Kidney glomerular epithelial cell (primary cell): Measurements from ENCODE around the gene IL32.
"Not testable (repeated sequence)": the region's sequence is repeated elsewhere in the genome, so short reads cannot be mapped to it uniquely, and the experiment has no call there.

Experiments
- DNase-seq: peaks from one replicate; lab custom pipeline; 2025; lab: John Stamatoyannopoulos, UW

Gene IL32

GRCh38 chr16:3071655-3072054, 6.2 kb downstream of the IL32 start:
- no peak for DNase-seq

GRCh38 chr16:3072148-3072547, 6.7 kb downstream of the IL32 start:
- not testable (repeated sequence) for DNase-seq

GRCh38 chr16:3072576-3073263, 7.3 kb downstream of the IL32 start:
- not testable (repeated sequence) for DNase-seq

- no peak for DNase-seq
Measured at GRCh38 chr16:3073448-3073847, 8.0 kb downstream of the IL32 start.

GRCh38 chr16:3074860-3075522, 9.6 kb downstream of the IL32 start:
- no peak for DNase-seq

GRCh38 chr16:3075523-3075915, 10.1 kb downstream of the IL32 start:
- DNase-seq, result no peak

- not testable (repeated sequence) for DNase-seq
Measured at GRCh38 chr16:3075946-3076345, 10.5 kb downstream of the IL32 start.

- no peak for DNase-seq
Measured at GRCh38 chr16:3076577-3076976, 11.1 kb downstream of the IL32 start.

- DNase-seq, result no peak
Measured at GRCh38 chr16:3080024-3080423, 14.6 kb downstream of the IL32 start.

- not testable (repeated sequence) for DNase-seq
Measured at GRCh38 chr16:3081957-3082356, 16.5 kb downstream of the IL32 start.

- not testable (repeated sequence) for DNase-seq
Measured at GRCh38 chr16:3083408-3083807, 18.0 kb downstream of the IL32 start.

GRCh38 chr16:3084491-3084890, 19.1 kb downstream of the IL32 start:
- no peak for DNase-seq

GRCh38 chr16:3084969-3085670, 19.7 kb downstream of the IL32 start:
- no peak for DNase-seq

- no peak for DNase-seq
Measured at GRCh38 chr16:3085868-3086595, 20.6 kb downstream of the IL32 start.

GRCh38 chr16:3086596-3087242, 21.3 kb downstream of the IL32 start:
- no peak for DNase-seq

GRCh38 chr16:3087243-3088235, 22.1 kb downstream of the IL32 start:
- no peak for DNase-seq

GRCh38 chr16:3088450-3088849, 23.0 kb downstream of the IL32 start:
- DNase-seq, result no peak

GRCh38 chr16:3088925-3089716, 23.7 kb downstream of the IL32 start:
- no peak for DNase-seq

- DNase-seq, result no peak
Measured at GRCh38 chr16:3089717-3090592, 24.5 kb downstream of the IL32 start.
